HFFc6 (cell line): ENCODE data around the gene TBX4. TPM values are rescaled to one million over a fixed set of nuclear protein-coding genes. Genes with fewer than 3 reads are reported as not detected.
"Not testable (repeated sequence)": the region's sequence is repeated elsewhere in the genome, so short reads cannot be mapped to it uniquely, and the experiment has no call there.

Experiments used
- DNase-seq: peaks from one replicate; pipeline ENCODE4 v3.0.0-alpha.2; 2018
- H3K27ac Mint-ChIP-seq: 2 replicates; pipeline ENCODE4 v1.8.0; 2020; ENCODE audit warnings: mild to moderate bottlenecking, mixed read lengths
- H3K27me3 Mint-ChIP-seq: 2 replicates; pipeline ENCODE4 v1.8.0; 2021; ENCODE audit warnings: mild to moderate bottlenecking, moderate library complexity, mixed read lengths; ENCODE audit not compliant: insufficient read depth
- H3K36me3 Mint-ChIP-seq: 2 replicates; pipeline ENCODE4 v1.8.0; 2021; ENCODE audit warnings: low read depth, mixed read lengths
- H3K4me1 Mint-ChIP-seq: 2 replicates; pipeline ENCODE4 v1.8.0; 2020; ENCODE audit warnings: low read depth, mixed read lengths
- H3K4me3 Mint-ChIP-seq: 2 replicates; pipeline ENCODE4 v1.8.0; 2020; ENCODE audit warnings: mild to moderate bottlenecking, moderate library complexity, mixed read lengths
- H3K9me3 Mint-ChIP-seq: 2 replicates; pipeline ENCODE4 v1.8.0; 2020; ENCODE audit warnings: mild to moderate bottlenecking, mixed read lengths
- CTCF ChIP-seq: fragments of 200-600 bp; sonication (generic); IDR thresholded peaks from 2 replicates; pipeline ENCODE4 v1.5.0; 2021; ENCODE audit warnings: antibody characterized with exemption, mild to moderate bottlenecking
- total RNA-seq, 6 experiments: library from RNA; stranded (reverse); fragmentation: NEBNext Ultra II Directional; extraction: Animal tissue kit (Norgen Biotek cat#: 25700); gene quantifications; 2 replicates in 1 of 6; 3 replicates in 5 of 6; pipeline ENCODE4 v1.2.3, GENCODE V29; 2021

Gene TBX4
- total RNA-seq, 6 experiments from 2014 or later, result 0.11 to 0.26 (median 0.18) TPM; not detected in 3

GRCh38 chr17:61440697-61441096 is 11.5 kb upstream of the TBX4 start:
- H3K4me1 Mint-ChIP-seq, result peaks cover 10% of the 10 kb centered on the region
- no peak overlapping the region for H3K4me3 Mint-ChIP-seq
- no peak for TF ChIP-seq CTCF
- peaks cover 10% of the 10 kb centered on the region for H3K9me3 Mint-ChIP-seq
- H3K27me3 Mint-ChIP-seq, result peaks cover 18% of the 10 kb centered on the region
- H3K27ac Mint-ChIP-seq, result no peak overlapping the region
- H3K36me3 Mint-ChIP-seq, result peaks cover 12% of the 10 kb centered on the region
- no peak for DNase-seq

- DNase-seq, H3K27ac Mint-ChIP-seq, H3K9me3 Mint-ChIP-seq, H3K4me3 Mint-ChIP-seq: not testable (repeated sequence)
- Mint-ChIP-seq H3K36me3 (peaks cover 12% of the 10 kb centered on the region), H3K27me3 (peaks cover 20% of the 10 kb centered on the region), H3K4me1 (peaks cover 10% of the 10 kb centered on the region)
Observed at GRCh38 chr17:61441507-61441906, 10.7 kb upstream of the TBX4 start.

GRCh38 chr17:61442136-61442775 is 10.0 kb upstream of the TBX4 start:
- no peak overlapping the region for H3K27ac Mint-ChIP-seq
- DNase-seq, result no peak
- peaks cover 4% of the 10 kb centered on the region for H3K9me3 Mint-ChIP-seq
- peaks cover 24% of the 10 kb centered on the region for H3K27me3 Mint-ChIP-seq
- peaks cover 9% of the 10 kb centered on the region for H3K36me3 Mint-ChIP-seq
- no peak for TF ChIP-seq CTCF
- peaks cover 10% of the 10 kb centered on the region for H3K4me1 Mint-ChIP-seq
- no peak overlapping the region for H3K4me3 Mint-ChIP-seq

GRCh38 chr17:61442878-61443474 is 9.2 kb upstream of the TBX4 start:
- H3K4me1 Mint-ChIP-seq, result peaks cover 10% of the 10 kb centered on the region
- no peak overlapping the region for H3K4me3 Mint-ChIP-seq
- DNase-seq, result no peak
- H3K36me3 Mint-ChIP-seq, result peaks cover 4% of the 10 kb centered on the region; the same call in 1 of the 2 replicates
- peaks cover 23% of the 10 kb centered on the region for H3K27me3 Mint-ChIP-seq
- TF ChIP-seq CTCF, result no peak
- no peaks in the 10 kb centered on the region for H3K9me3 Mint-ChIP-seq
- no peak overlapping the region for H3K27ac Mint-ChIP-seq

- no peak for DNase-seq
- H3K27ac Mint-ChIP-seq, result no peak overlapping the region
- H3K36me3 Mint-ChIP-seq, result peaks cover 4% of the 10 kb centered on the region; the same call in 1 of the 2 replicates
- peaks cover 22% of the 10 kb centered on the region for H3K27me3 Mint-ChIP-seq
- H3K4me1 Mint-ChIP-seq, result peaks cover 10% of the 10 kb centered on the region
- H3K4me3 Mint-ChIP-seq, result no peak overlapping the region
- no peaks in the 10 kb centered on the region for H3K9me3 Mint-ChIP-seq
- no peak for TF ChIP-seq CTCF
Observed at GRCh38 chr17:61443475-61443882, 8.7 kb upstream of the TBX4 start.

GRCh38 chr17:61444075-61444474 is 8.1 kb upstream of the TBX4 start:
- Mint-ChIP-seq H3K4me3 (no peak overlapping the region), H3K27ac (no peak overlapping the region), H3K4me1 (peaks cover 10% of the 10 kb centered on the region), H3K36me3 (peaks cover 4% of the 10 kb centered on the region; the same call in 1 of the 2 replicates), H3K27me3 (peaks cover 20% of the 10 kb centered on the region), H3K9me3 (no peaks in the 10 kb centered on the region)
- no peak for TF ChIP-seq CTCF
- no peak for DNase-seq
